Stimulated activated CD8-positive, alpha-beta memory T cell treated with anti-CD3 and anti-CD28 coated beads, Interleukin-4, amount 100 ng/mL, for 48 hours (primary cell): ENCODE data around the gene SNRNP48.

ENCODE experiments used
- DNase-seq: peaks from one replicate; pipeline ENCODE4 v3.0.0-alpha.2; 2020

SNRNP48 gene

GRCh38 chr6:7589949-7590917 lies at the start of gene SNRNP48:
Gene SNRNP48, plus strand, starts transcription at chr6:7590198. Its CDS starts 60 bp downstream, at chr6:7590258.
- peak; percentile 95 for DNase-seq

DNA sequence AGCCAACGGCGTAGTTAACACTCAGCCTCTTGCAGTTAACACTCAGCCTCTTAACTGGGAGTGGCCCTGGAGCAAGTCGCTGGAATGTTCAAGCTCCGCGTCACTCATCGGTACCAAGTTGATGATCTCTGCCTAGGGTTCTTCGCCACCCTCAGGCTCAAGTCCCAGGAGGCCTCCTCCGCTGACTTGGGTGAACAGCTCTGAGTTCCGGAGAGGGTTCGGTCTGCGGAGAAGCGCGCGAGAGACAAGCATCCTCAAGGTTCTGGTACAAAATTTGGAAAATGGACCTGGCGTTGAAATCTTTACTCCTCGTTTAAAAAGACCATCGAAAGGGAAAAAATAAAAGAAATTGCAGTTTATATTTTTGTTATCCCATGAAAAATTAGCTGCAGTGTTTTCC lies 49.4 kb upstream of the SNRNP48 start:
- no peak for DNase-seq

GRCh38 chr6:7541175-7542064 lies 48.6 kb upstream of the SNRNP48 start, which contains the start of gene DSP:
Gene DSP, plus strand, starts transcription at chr6:7541671. Its CDS starts 245 bp downstream, at chr6:7541916.
- DNase-seq: peak; percentile 47

GRCh38 chr6:7542065-7542873 lies 47.7 kb upstream of the SNRNP48 start:
- DNase-seq: peak; percentile 28

GRCh38 chr6:7542874-7543624 lies 46.9 kb upstream of the SNRNP48 start:
- DNase-seq: no peak

- DNase-seq: no peak
Observed at GRCh38 chr6:7543789-7544424, 46.1 kb upstream of the SNRNP48 start.

GRCh38 chr6:7544597-7544996 lies 45.4 kb upstream of the SNRNP48 start:
- DNase-seq: no peak

DNA sequence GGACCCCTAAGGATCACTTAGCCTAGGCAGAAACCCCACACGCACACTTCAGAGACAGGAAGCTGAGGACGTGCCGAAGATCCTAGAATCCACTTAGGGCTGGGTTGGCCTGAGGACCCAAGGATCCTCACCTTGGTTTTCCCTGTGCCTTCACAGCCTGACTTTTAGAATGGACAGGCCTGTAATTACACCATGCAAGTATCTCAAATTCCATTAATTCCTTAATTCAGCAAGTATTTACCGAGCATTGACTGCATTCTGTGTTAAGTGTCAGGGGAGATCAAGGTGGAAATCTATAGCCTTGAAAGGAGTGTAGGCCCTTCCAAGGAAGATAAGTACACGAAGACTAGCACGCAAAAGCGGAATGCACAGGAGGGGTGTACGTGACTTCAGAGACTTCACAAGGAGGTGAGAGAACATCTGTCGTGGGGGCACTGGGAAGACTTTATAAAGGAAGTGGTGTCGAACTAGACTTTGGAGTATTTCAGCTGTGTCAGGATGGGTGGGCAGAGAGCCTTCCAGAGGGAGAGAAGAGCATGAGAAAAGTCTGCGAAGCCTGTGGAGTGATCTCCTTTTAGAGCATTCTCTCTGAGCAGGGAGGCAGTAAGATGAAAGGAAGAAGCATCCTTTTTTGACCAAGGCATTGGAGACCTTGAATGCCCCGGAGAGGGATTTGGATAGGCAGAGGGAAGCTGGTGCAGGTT lies 44.5 kb upstream of the SNRNP48 start:
- no peak for DNase-seq

DNA sequence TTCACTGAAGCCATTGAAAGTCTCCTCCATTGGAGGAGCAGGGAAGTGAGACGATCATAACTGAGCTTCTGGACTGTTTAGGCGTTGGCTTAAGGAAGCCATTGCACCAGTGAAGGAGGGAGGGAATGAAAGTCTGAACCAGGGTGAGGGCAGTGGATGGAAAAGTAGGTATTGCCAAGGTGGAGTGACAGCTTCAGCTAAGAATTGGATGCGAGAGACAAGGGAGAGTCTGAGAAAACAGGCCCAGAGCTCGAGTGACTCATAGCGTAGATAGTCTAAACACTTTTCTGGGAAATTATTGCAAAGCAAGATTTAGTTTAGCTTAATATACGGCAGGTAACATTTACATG lies 44.0 kb upstream of the SNRNP48 start:
- DNase-seq: no peak

- no peak for DNase-seq
Observed at GRCh38 chr6:7546383-7546782, 43.6 kb upstream of the SNRNP48 start.

GRCh38 chr6:7546896-7547295 lies 43.1 kb upstream of the SNRNP48 start:
- no peak for DNase-seq

- no peak for DNase-seq
Observed at GRCh38 chr6:7547315-7547714, 42.7 kb upstream of the SNRNP48 start.

DNA sequence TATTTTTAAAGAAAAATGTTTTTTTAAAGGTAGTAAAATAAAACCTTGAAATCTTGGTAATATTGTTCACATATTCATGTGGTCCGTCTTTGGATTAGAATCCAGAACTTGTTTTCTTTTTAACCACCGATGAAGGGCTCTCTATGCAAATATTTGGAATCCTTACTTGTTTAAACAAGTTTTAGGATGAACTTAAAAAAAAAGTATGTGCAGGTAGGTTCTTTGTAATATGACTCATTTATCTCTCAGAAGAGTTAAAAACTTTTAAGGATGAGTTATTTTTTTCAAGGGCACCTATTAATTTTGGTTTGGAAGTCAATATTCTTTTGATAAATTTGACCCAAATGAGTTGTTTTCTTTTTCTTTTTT lies 39.6 kb upstream of the SNRNP48 start:
- DNase-seq: no peak

- DNase-seq: no peak
Observed at GRCh38 chr6:7554533-7555275, 35.3 kb upstream of the SNRNP48 start.

DNA sequence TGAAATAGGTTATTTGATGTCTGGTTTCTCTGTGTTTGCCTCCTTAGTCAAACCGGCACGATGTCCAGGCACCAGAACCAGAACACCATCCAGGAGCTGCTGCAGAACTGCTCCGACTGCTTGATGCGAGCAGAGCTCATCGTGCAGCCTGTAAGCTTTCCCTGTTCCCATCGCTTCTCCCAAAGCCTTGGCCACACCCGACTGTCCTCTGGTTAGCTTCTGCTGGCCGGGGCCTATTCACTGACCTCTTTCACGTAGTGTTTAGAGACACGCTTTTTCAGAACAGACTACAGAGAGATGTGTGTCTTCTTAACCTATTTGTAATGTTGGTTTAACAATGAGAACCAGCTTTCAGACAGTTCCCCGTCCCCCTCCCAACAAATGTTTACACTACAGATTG lies 34.3 kb upstream of the SNRNP48 start:
- no peak for DNase-seq

GRCh38 chr6:7556394-7557106 lies 33.4 kb upstream of the SNRNP48 start:
- DNase-seq: no peak

GRCh38 chr6:7557652-7558051 lies 32.3 kb upstream of the SNRNP48 start:
- DNase-seq: no peak

- DNase-seq: no peak
Observed at GRCh38 chr6:7558781-7559180, 31.2 kb upstream of the SNRNP48 start.

DNA sequence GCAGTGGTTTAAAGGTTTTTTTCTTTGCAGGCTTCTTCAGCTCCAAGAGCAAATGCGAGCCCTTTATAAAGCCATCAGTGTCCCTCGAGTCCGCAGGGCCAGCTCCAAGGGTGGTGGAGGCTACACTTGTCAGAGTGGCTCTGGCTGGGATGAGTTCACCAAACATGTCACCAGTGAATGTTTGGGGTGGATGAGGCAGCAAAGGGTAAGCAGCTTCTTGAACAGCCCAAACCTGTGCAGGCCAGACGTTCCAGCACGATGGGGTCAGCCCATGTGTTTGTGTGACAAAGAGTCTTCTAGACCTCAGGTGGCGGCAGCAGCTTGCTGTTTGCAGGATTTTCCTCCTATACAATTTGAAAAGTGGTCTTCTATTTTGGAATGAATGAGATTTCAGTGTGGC lies 30.8 kb upstream of the SNRNP48 start:
- DNase-seq: no peak
